ENCODE results near the gene ACADM.
A peak's percentile ranks its signal among the peaks of the same experiment; 100 is the strongest.
"Not testable (repeated sequence)": the region's sequence is repeated elsewhere in the genome, so short reads cannot be mapped to it uniquely, and the experiment has no call there.

ACADM gene

GRCh38 chr1:75724472-75725022, at the start of gene ACADM:
TSS of gene ACADM (plus strand) at chr1:75724709. CDS start at chr1:75724788, 79 bp downstream.
- DNase-seq (ENCODE audit: low spot score) = peak; percentile 76

GRCh38 chr1:75677443-75677842, 47.1 kb upstream of the ACADM start:
- no peak for DNase-seq (ENCODE audit: low spot score)

GRCh38 chr1:75677964-75678363, 46.5 kb upstream of the ACADM start:
- not testable (repeated sequence) for DNase-seq (ENCODE audit: low spot score)

GRCh38 chr1:75690547-75690946, 34.0 kb upstream of the ACADM start:
- no peak for DNase-seq (ENCODE audit: low spot score)

- no peak for DNase-seq (ENCODE audit: low spot score)
Measured at GRCh38 chr1:75693551-75693950, 31.0 kb upstream of the ACADM start.

GRCh38 chr1:75696000-75696399, 28.5 kb upstream of the ACADM start:
- no peak for DNase-seq (ENCODE audit: low spot score)

GRCh38 chr1:75707191-75707590, 17.3 kb upstream of the ACADM start:
- DNase-seq (ENCODE audit: low spot score) = no peak

- no peak for DNase-seq (ENCODE audit: low spot score)
Measured at GRCh38 chr1:75708910-75709309, 15.6 kb upstream of the ACADM start.

- no peak for DNase-seq (ENCODE audit: low spot score)
Measured at GRCh38 chr1:75710832-75711231, 13.7 kb upstream of the ACADM start.

- no peak for DNase-seq (ENCODE audit: low spot score)
Measured at GRCh38 chr1:75711846-75712245, 12.7 kb upstream of the ACADM start.

- DNase-seq (ENCODE audit: low spot score) = no peak
Measured at GRCh38 chr1:75712306-75712705, 12.2 kb upstream of the ACADM start.

- no peak for DNase-seq (ENCODE audit: low spot score)
Measured at GRCh38 chr1:75719810-75720209, 4.7 kb upstream of the ACADM start.

- no peak for DNase-seq (ENCODE audit: low spot score)
Measured at GRCh38 chr1:75720325-75720724, 4.2 kb upstream of the ACADM start.

GRCh38 chr1:75720820-75721219, 3.7 kb upstream of the ACADM start:
- no peak for DNase-seq (ENCODE audit: low spot score)

- not testable (repeated sequence) for DNase-seq (ENCODE audit: low spot score)
Measured at GRCh38 chr1:75722246-75722645, 2.3 kb upstream of the ACADM start.

GRCh38 chr1:75722966-75723365, 1.5 kb upstream of the ACADM start:
- DNase-seq (ENCODE audit: low spot score) = no peak

GRCh38 chr1:75723989-75724471, 479 bp upstream of the ACADM start:
- peak; percentile 60 for DNase-seq (ENCODE audit: low spot score)

GRCh38 chr1:75725266-75725665, 757 bp downstream of the ACADM start:
- no peak for DNase-seq (ENCODE audit: low spot score)

- no peak for DNase-seq (ENCODE audit: low spot score)
Measured at GRCh38 chr1:75725861-75726361, 1.4 kb downstream of the ACADM start.

GRCh38 chr1:75727571-75727970, 3.1 kb downstream of the ACADM start:
- DNase-seq (ENCODE audit: low spot score) = no peak

GRCh38 chr1:75730432-75730831, 5.9 kb downstream of the ACADM start:
- DNase-seq (ENCODE audit: low spot score) = no peak

- DNase-seq (ENCODE audit: low spot score) = no peak
Measured at GRCh38 chr1:75731881-75732280, 7.4 kb downstream of the ACADM start.

GRCh38 chr1:75732703-75733102, 8.2 kb downstream of the ACADM start:
- DNase-seq (ENCODE audit: low spot score) = no peak

- DNase-seq (ENCODE audit: low spot score) = no peak
Measured at GRCh38 chr1:75733661-75734060, 9.2 kb downstream of the ACADM start.
